Stimulated activated CD4-positive, alpha-beta T cell treated with anti-CD3 and anti-CD28 coated beads, TNF-alpha, amount 100 ng/mL, for 1 hour (primary cell): ENCODE results near the gene AOX1.
"Not testable (repeated sequence)": the region's sequence is repeated elsewhere in the genome, so short reads cannot be mapped to it uniquely, and the experiment has no call there.

Experiments used
- DNase-seq, 3 donors: peaks; one replicate each; pipeline ENCODE4 v3.0.0-alpha.2; 2020; ENCODE audit warnings: low read depth in 3 of 3, low spot score in 1 of 3

AOX1 gene

GRCh38 chr2:200625282-200625681 is 39.5 kb downstream of the AOX1 start:
- no peak for DNase-seq

- DNase-seq = no peak
Observed at GRCh38 chr2:200625958-200626363, 40.1 kb downstream of the AOX1 start.

- no peak for DNase-seq
Observed at GRCh38 chr2:200627110-200627770, 41.4 kb downstream of the AOX1 start.

- not testable (repeated sequence) for DNase-seq
Observed at GRCh38 chr2:200628461-200628860, 42.6 kb downstream of the AOX1 start.

- no peak for DNase-seq
Observed at GRCh38 chr2:200631287-200631686, 45.5 kb downstream of the AOX1 start.

- no peak for DNase-seq
Observed at GRCh38 chr2:200634231-200634964, 48.6 kb downstream of the AOX1 start.

GRCh38 chr2:200635251-200635650 is 49.4 kb downstream of the AOX1 start:
- DNase-seq = no peak

GRCh38 chr2:200637901-200638300 is 52.1 kb downstream of the AOX1 start:
- no peak for DNase-seq

- DNase-seq = no peak
Observed at GRCh38 chr2:200640176-200640575, 54.4 kb downstream of the AOX1 start.

GRCh38 chr2:200640901-200641300 is 55.1 kb downstream of the AOX1 start:
- DNase-seq = no peak

- DNase-seq = not testable (repeated sequence)
Observed at GRCh38 chr2:200648518-200649281, 62.9 kb downstream of the AOX1 start.

- no peak for DNase-seq
Observed at GRCh38 chr2:200649724-200650123, 63.9 kb downstream of the AOX1 start.

- no peak for DNase-seq
Observed at GRCh38 chr2:200650195-200650594, 64.4 kb downstream of the AOX1 start.

GRCh38 chr2:200652158-200652557 is 66.3 kb downstream of the AOX1 start:
- DNase-seq = no peak

GRCh38 chr2:200653021-200653420 is 67.2 kb downstream of the AOX1 start:
- no peak for DNase-seq

GRCh38 chr2:200654823-200655222 is 69.0 kb downstream of the AOX1 start:
- no peak for DNase-seq

- no peak for DNase-seq
Observed at GRCh38 chr2:200655918-200656580, 70.2 kb downstream of the AOX1 start.

- no peak for DNase-seq
Observed at GRCh38 chr2:200658278-200658864, 72.6 kb downstream of the AOX1 start.

GRCh38 chr2:200659410-200659809 is 73.6 kb downstream of the AOX1 start:
- no peak for DNase-seq

- DNase-seq = no peak
Observed at GRCh38 chr2:200661477-200661876, 75.7 kb downstream of the AOX1 start.

- no peak for DNase-seq
Observed at GRCh38 chr2:200662727-200663126, 76.9 kb downstream of the AOX1 start.
